Heart left ventricle (tissue), 13 donors: ENCODE measurements around the gene ANKRD50.

Experiments used
- CTCF ChIP-seq, 12 donors: fragments of 200-600 bp; sonication (generic) in 4 of 12; IDR thresholded peaks; one replicate each; pipeline versions ENCODE4 v1.5.0 to v1.8.0; 2018 to 2022; ENCODE audit warnings: antibody characterized with exemption in 12 of 12, mild to moderate bottlenecking in 5 of 12
- POLR2A ChIP-seq, 2 donors: fragments of 450-650 bp; IDR thresholded peaks; one replicate each; pipeline ENCODE4 v1.6.1; 2017; ENCODE audit warnings: antibody characterized with exemption in 2 of 2, mild to moderate bottlenecking in 2 of 2, moderate library complexity in 2 of 2
- donor health status: ischemic (EF 13 %, LVEDD 7.1; RV severe dilation, severe dysfunction).
- donor health status: DM: no; HTN: yes; CAD: no.
- donor health status: DM: no; HTN: no; CAD: no.
- donor health status: ischemic (EF 25% LVEDD 6.9; RV normal size, moderate dysfunction).
- donor health status: ischemic (EF 25% LVEDD 5.7; RV mildly dilated, moderate dysfunction).
- donor health status: ischemic (EF 35%, LVEDD 5.7; RV mildly dilated, moderate dysfunction).
- donor health status: nonischemic (EF 11% LVEDD 7.7; RV severe dilation, severe dysfunction).
- donor health status: DM: yes; HTN: yes; CAD: no.
- donor health status: PGD.
- donor health status: ischemic (EF 29% LVEDD 5.4; RV normal size, mild dysfunction).
- donor health status: nonischemic (EF 23%, LVEDD 6.1; RV moderate dilation, normal function).

GRCh38 chr4:124647599-124647998, 64.9 kb downstream of the ANKRD50 start:
- TF ChIP-seq CTCF (IDR thresholded peaks at IDR 0.05): no peak
- no peak for TF ChIP-seq POLR2A (IDR thresholded peaks at IDR 0.05)
